ENCODE data around the gene CDY2A.
"Not testable (repeated sequence)": the region's sequence is repeated elsewhere in the genome, so short reads cannot be mapped to it uniquely, and the experiment has no call there.

- TF ChIP-seq POLR2A, POLR2AphosphoS5 (IDR thresholded peaks at IDR 0.05): not testable (repeated sequence)
- TF ChIP-seq, protein P1, sequence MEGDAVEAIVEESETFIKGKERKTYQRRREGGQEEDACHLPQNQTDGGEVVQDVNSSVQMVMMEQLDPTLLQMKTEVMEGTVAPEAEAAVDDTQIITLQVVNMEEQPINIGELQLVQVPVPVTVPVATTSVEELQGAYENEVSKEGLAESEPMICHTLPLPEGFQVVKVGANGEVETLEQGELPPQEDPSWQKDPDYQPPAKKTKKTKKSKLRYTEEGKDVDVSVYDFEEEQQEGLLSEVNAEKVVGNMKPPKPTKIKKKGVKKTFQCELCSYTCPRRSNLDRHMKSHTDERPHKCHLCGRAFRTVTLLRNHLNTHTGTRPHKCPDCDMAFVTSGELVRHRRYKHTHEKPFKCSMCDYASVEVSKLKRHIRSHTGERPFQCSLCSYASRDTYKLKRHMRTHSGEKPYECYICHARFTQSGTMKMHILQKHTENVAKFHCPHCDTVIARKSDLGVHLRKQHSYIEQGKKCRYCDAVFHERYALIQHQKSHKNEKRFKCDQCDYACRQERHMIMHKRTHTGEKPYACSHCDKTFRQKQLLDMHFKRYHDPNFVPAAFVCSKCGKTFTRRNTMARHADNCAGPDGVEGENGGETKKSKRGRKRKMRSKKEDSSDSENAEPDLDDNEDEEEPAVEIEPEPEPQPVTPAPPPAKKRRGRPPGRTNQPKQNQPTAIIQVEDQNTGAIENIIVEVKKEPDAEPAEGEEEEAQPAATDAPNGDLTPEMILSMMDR (IDR thresholded peaks at IDR 0.05), result not testable (repeated sequence)
Observed at GRCh38 chrY:18034864-18035263, 9.3 kb downstream of the CDY2A start.
